K562 (cell line): ENCODE data around the gene ZNF451. TPM values are rescaled to one million over a fixed set of nuclear protein-coding genes. Genes with fewer than 3 reads are reported as not detected.
"Not testable (repeated sequence)": the region's sequence is repeated elsewhere in the genome, so short reads cannot be mapped to it uniquely, and the experiment has no call there.

ENCODE experiments used
- ELF1 ChIP-seq: fragments of 200-800 bp; sonication (Bioruptor generic); IDR thresholded peaks from 2 replicates; pipeline ENCODE4 v1.6.1; 2016; ENCODE audit warnings: missing genetic modification characterization, missing compliant biosample characterization
- EP300 ChIP-seq: IDR thresholded peaks from 2 replicates; pipeline ENCODE4 v1.6.1; 2012; ENCODE audit warnings: low read length, improper control_type of control experiment
- ERF ChIP-seq: fragments of 450-650 bp; formaldehyde crosslinking; IDR thresholded peaks from 2 replicates; pipeline ENCODE4 v1.4.0; 2020; ENCODE audit warnings: mild to moderate bottlenecking, mixed read lengths
- ETV6 ChIP-seq, 3 experiments: fragments of 150-350 bp in 1 of 3; sonication (generic) in 1 of 3; formaldehyde crosslinking in 1 of 3; IDR thresholded peaks; 2 replicates each; pipeline versions ENCODE4 v1.6.1 to v1.8.0; 2014 to 2022; ENCODE audit warnings: borderline replicate concordance in 2 of 3, low read depth in 2 of 3, antibody characterized with exemption in 1 of 3, low read length in 1 of 3, mild to moderate bottlenecking in 1 of 3, missing genetic modification reagents in 1 of 3
- FOXM1 ChIP-seq, 2 experiments: fragments of 450-650 bp in 1 of 2; sonication (generic) in 1 of 2; formaldehyde crosslinking in 1 of 2; IDR thresholded peaks; 2 replicates each; pipeline versions ENCODE4 v1.6.1 to v1.9.0; 2017 to 2022; ENCODE audit warnings: low read depth in 2 of 2, mild to moderate bottlenecking in 2 of 2, missing genetic modification reagents in 1 of 2, moderate library complexity in 1 of 2
- GABPB1 ChIP-seq: sonication (generic); formaldehyde crosslinking; IDR thresholded peaks from 2 replicates; pipeline ENCODE4 v1.8.0; 2022; ENCODE audit warnings: mild to moderate bottlenecking, missing genetic modification reagents
- MECOM ChIP-seq: fragments of 250-450 bp; sonication (Bioruptor Pico); IDR thresholded peaks from 2 replicates; pipeline ENCODE4 v1.8.0; 2022; ENCODE audit warnings: inconsistent platforms
- MTA1 ChIP-seq: fragments of 450-650 bp; IDR thresholded peaks from 2 replicates; pipeline ENCODE4 v1.6.1; 2017; ENCODE audit warnings: borderline replicate concordance
- MTA3 ChIP-seq: fragments of 450-650 bp; formaldehyde crosslinking; IDR thresholded peaks from 2 replicates; pipeline ENCODE4 v1.6.1; 2017; ENCODE audit warnings: mild to moderate bottlenecking, borderline replicate concordance
- PHF20 ChIP-seq: fragments of 450-650 bp; IDR thresholded peaks from 2 replicates; pipeline ENCODE4 v1.6.1; 2018; ENCODE audit not compliant: partially characterized antibody
- SAFB ChIP-seq: fragments of 200-400 bp; formaldehyde crosslinking; IDR thresholded peaks from 2 replicates; pipeline ENCODE4 v1.6.1; 2017; ENCODE audit warnings: low read depth, low read length, borderline replicate concordance
- SIN3A ChIP-seq, 2 experiments: fragments of 150-350 bp in 1 of 2; IDR thresholded peaks; 2 replicates each; pipeline ENCODE4 v1.6.1; 2011 to 2016; ENCODE audit warnings: borderline replicate concordance in 2 of 2, low read depth in 2 of 2, low read length in 2 of 2, mild to moderate bottlenecking in 2 of 2, moderate library complexity in 2 of 2; ENCODE audit not compliant: control insufficient read depth in 1 of 2
- YY1 ChIP-seq, 3 experiments: IDR thresholded peaks; 2 replicates each; pipeline ENCODE4 v1.6.1; 2011; ENCODE audit warnings: low read length in 2 of 3, mild to moderate bottlenecking in 2 of 3, moderate library complexity in 2 of 3, borderline replicate concordance in 1 of 3, control low read depth in 1 of 3, low read depth in 1 of 3; ENCODE audit not compliant: insufficient read depth in 3 of 3, insufficient replicate concordance in 2 of 3, control insufficient read depth in 1 of 3, insufficient read length in 1 of 3; ENCODE audit errors: extremely low read depth in 1 of 3
- ZBTB40 ChIP-seq, 2 experiments: fragments of 450-650 bp in 1 of 2; sonication (generic) in 1 of 2; formaldehyde crosslinking in 1 of 2; IDR thresholded peaks; 2 replicates each; pipeline versions ENCODE4 v1.7.1 to v1.9.0; 2016 to 2022; ENCODE audit warnings: inconsistent platforms in 1 of 2, mild to moderate bottlenecking in 1 of 2, missing genetic modification reagents in 1 of 2
- polyA plus RNA-seq, 8 experiments: library from polyadenylated mRNA; depleted of rRNA in 4 of 8; stranded (reverse) in 5 of 8; unstranded in 3 of 8; fragments of >200 nt; fragmentation: Nextera tagmentation in 2 of 8; fragmentation: Illumina TruSeq in 1 of 8; extraction: Ambion mirVana in 2 of 8; extraction: Trizol in 1 of 8; gene quantifications; 2 replicates each; pipeline versions ENCODE4 v1.2.1 to v1.2.3, GENCODE V29; 2011 to 2014; ENCODE audit warnings: inconsistent platforms in 1 of 8, missing spikeins in 1 of 8
- total RNA-seq, 7 experiments: library from RNA; depleted of rRNA in 6 of 7; stranded (reverse); fragments of >200 nt in 6 of 7; fragmentation: Illumina TruSeq in 2 of 7; extraction: Trizol in 2 of 7; gene quantifications; 2 replicates each; pipeline versions ENCODE4 v1.2.1 to v1.2.3, GENCODE V29; 2011 to 2021; ENCODE audit warnings: low replicate concordance in 1 of 7

The ZNF451 gene
- total and polyA plus RNA-seq, 9 of the 15 experiments (the other 6 are each of a cell fraction or from before 2014, with no cell fraction given): 16.1 to 74.3 (median 38.3) TPM

GRCh38 chr6:57046332-57047256, 43.4 kb upstream of the ZNF451 start, which contains the start of gene KIAA1586 (continued):
- TF ChIP-seq FOXM1 (IDR thresholded peaks at IDR 0.05; ENCODE audit: low read depth): peak; percentile 22; the same call in 1 of the 2 replicates
- not testable (repeated sequence) for TF ChIP-seq FOXM1 (CRISPR knock-in tag; IDR thresholded peaks at IDR 0.05; ENCODE audit: low read depth); ETV6 (CRISPR knock-in tag; IDR thresholded peaks at IDR 0.05; ENCODE audit: borderline replicate concordance); ZBTB40 (CRISPR knock-in tag; IDR thresholded peaks at IDR 0.05)
- peak; percentile 56 for TF ChIP-seq MECOM
- TF ChIP-seq ELF1: peak; percentile 71
- peak; percentile 88 for TF ChIP-seq MTA3
- peak; percentile 13 for TF ChIP-seq PHF20
- 0 out of 2 replicates have a peak, but pooled peaks have one; percentile 15 for TF ChIP-seq EP300
- 0 out of 4 replicates have a peak, but pooled peaks of 1 of the 2 experiments have one; percentile 37 for TF ChIP-seq ETV6 (IDR thresholded peaks at IDR 0.05; ENCODE audit: borderline replicate concordance in 1 of 2, low read depth in 2 of 2, low read length in 1 of 2)
- 0 out of 2 replicates have a peak, but pooled peaks have one; percentile 69 for TF ChIP-seq ERF (CRISPR knock-in tag)
- TF ChIP-seq SIN3A (IDR thresholded peaks at IDR 0.05; ENCODE audit: borderline replicate concordance in 2 of 2, control insufficient read depth in 1 of 2, low read depth in 2 of 2, low read length in 2 of 2): 0 out of 4 replicates have a peak, but pooled peaks of 1 of the 2 experiments have one; percentile 20
- peak; percentile 79 for TF ChIP-seq MTA1
- TF ChIP-seq GABPB1 (CRISPR knock-in tag): peak; percentile 57; the same call in 1 of the 2 replicates
- peak in 2 of 3 experiments; percentile 71 to 84 for TF ChIP-seq YY1 (IDR thresholded peaks at IDR 0.05; ENCODE audit: borderline replicate concordance in 1 of 3, control insufficient read depth in 1 of 3, extremely low read depth in 1 of 3, insufficient read depth in 3 of 3, insufficient read length in 1 of 3, insufficient replicate concordance in 2 of 3, low read depth in 1 of 3, low read length in 2 of 3)
- TF ChIP-seq ZBTB40 (IDR thresholded peaks at IDR 0.05): peak; percentile 70
- TF ChIP-seq SAFB: peak; percentile 98
